GM18951 (cell line): Measurements from ENCODE around the gene ABCD1.
"Not testable (repeated sequence)": the region's sequence is repeated elsewhere in the genome, so short reads cannot be mapped to it uniquely, and the experiment has no call there.

Experiments
- POLR2A ChIP-seq: IDR thresholded peaks from 4 replicates; pipeline ENCODE4 v1.6.1; 2011; ENCODE audit warnings: mild to moderate bottlenecking; ENCODE audit not compliant: insufficient read length, insufficient read depth; ENCODE audit errors: extremely low read depth
- in situ Hi-C: fragments of 300-500 bp; cut with MboI; formaldehyde crosslinking; loops from one replicate; pipeline ENCODE4 v1.12.0; 2022; ENCODE audit warnings: low sequenced_read_pairs, mixed read lengths, inconsistent platforms; ENCODE audit not compliant: unreplicated experiment

ABCD1 gene

GRCh38 chrX:153689654-153690465, 34.8 kb upstream of the ABCD1 start:
- in situ Hi-C loops: no loop called here
- no peak for TF ChIP-seq POLR2A

GRCh38 chrX:153690466-153690865, 34.2 kb upstream of the ABCD1 start:
- in situ Hi-C loops: no loop called here
- no peak for TF ChIP-seq POLR2A

- in situ Hi-C loops: not testable (repeated sequence)
Observed at GRCh38 chrX:153691032-153691827, 33.4 kb upstream of the ABCD1 start.

- in situ Hi-C loops: no loop called here
- no peak for TF ChIP-seq POLR2A
Observed at GRCh38 chrX:153692003-153692402, 32.7 kb upstream of the ABCD1 start.

- in situ Hi-C loops: no loop called here
- no peak for TF ChIP-seq POLR2A
Observed at GRCh38 chrX:153692611-153693156, 32.0 kb upstream of the ABCD1 start.

- TF ChIP-seq POLR2A: no peak
- in situ Hi-C loops: no loop called here
Observed at GRCh38 chrX:153693216-153694086, 31.2 kb upstream of the ABCD1 start.

- in situ Hi-C loops: not testable (repeated sequence)
Observed at GRCh38 chrX:153694256-153694655, 30.4 kb upstream of the ABCD1 start.

- in situ Hi-C loops: no loop called here
- TF ChIP-seq POLR2A: no peak
Observed at GRCh38 chrX:153694687-153695270, 29.9 kb upstream of the ABCD1 start.

GRCh38 chrX:153696100-153696499, 28.6 kb upstream of the ABCD1 start:
- in situ Hi-C loops: no loop called here
- TF ChIP-seq POLR2A: no peak

- in situ Hi-C loops: not testable (repeated sequence)
Observed at GRCh38 chrX:153696538-153696937, 28.1 kb upstream of the ABCD1 start.

GRCh38 chrX:153696986-153697722, 27.5 kb upstream of the ABCD1 start:
- in situ Hi-C loops: not testable (repeated sequence)
